Neural cell (in vitro differentiated cells): ENCODE data around the gene STK36. TPM values are rescaled to one million over a fixed set of nuclear protein-coding genes. Genes with fewer than 3 reads are reported as not detected.

Source experiments
- H2AFZ ChIP-seq: fragments of 200-600, 300-800 bp; sonication (generic), shearing (Covaris generic); 2 replicates; pipeline ENCODE4 v1.6.0; 2014; ENCODE audit warnings: low read depth, mild to moderate bottlenecking, antibody characterized with exemption, low read length, moderate library complexity
- H3F3A ChIP-seq: fragments of 200-600 bp; shearing (Covaris generic); 2 replicates; pipeline ENCODE4 v1.6.1; 2016; ENCODE audit warnings: mild to moderate bottlenecking, moderate library complexity, mixed read lengths, antibody characterized with exemption, low read length; ENCODE audit not compliant: insufficient read depth, poor library complexity, severe bottlenecking
- H3K27ac ChIP-seq: fragments of 200-600, 300-800 bp; sonication (generic), shearing (Covaris generic); 2 replicates; pipeline ENCODE4 v1.5.1; 2014; ENCODE audit warnings: mild to moderate bottlenecking, low read length, moderate library complexity
- H3K27me3 ChIP-seq: fragments of 300-800, 200-600 bp; sonication (generic), shearing (Covaris generic); 2 replicates; pipeline ENCODE4 v1.6.0; 2014; ENCODE audit warnings: mild to moderate bottlenecking, low read depth, low read length, moderate library complexity; ENCODE audit not compliant: insufficient read depth
- H3K36me3 ChIP-seq: fragments of 300-800, 200-600 bp; sonication (generic), shearing (Covaris generic); 2 replicates; pipeline ENCODE4 v1.5.1; 2014; ENCODE audit warnings: mild to moderate bottlenecking, antibody characterized with exemption, low read length, moderate library complexity; ENCODE audit not compliant: insufficient read depth
- H3K4me2 ChIP-seq: fragments of 300-800, 200-600 bp; sonication (generic), shearing (Covaris generic); 2 replicates; pipeline ENCODE4 v1.6.0; 2014; ENCODE audit warnings: mild to moderate bottlenecking, low read length
- H3K4me3 ChIP-seq: fragments of 300-800, 200-600 bp; sonication (generic), shearing (Covaris generic); 2 replicates; pipeline ENCODE4 v1.5.1; 2014; ENCODE audit warnings: mild to moderate bottlenecking, low read length, moderate library complexity
- H3K79me2 ChIP-seq: fragments of 200-600 bp; shearing (Covaris generic); replicated peaks from 2 replicates; pipeline ENCODE4 v1.6.0; 2014; ENCODE audit warnings: mild to moderate bottlenecking, low read length, moderate library complexity; ENCODE audit not compliant: insufficient read depth
- H3K9ac ChIP-seq: fragments of 300-800, 200-600 bp; sonication (generic), shearing (Covaris generic); 2 replicates; pipeline ENCODE4 v1.6.1; 2016; ENCODE audit warnings: mild to moderate bottlenecking, low read length, mixed read lengths
- H3K9me2 ChIP-seq: fragments of 200-600 bp; shearing (Covaris generic); 2 replicates; pipeline ENCODE4 v1.6.1; 2016; ENCODE audit warnings: mild to moderate bottlenecking, low read length, mixed read lengths; ENCODE audit not compliant: insufficient read depth
- H3K9me3 ChIP-seq: fragments of 200-600, 300-800 bp; sonication (generic), shearing (Covaris generic); 2 replicates; pipeline ENCODE4 v1.6.1; 2016; ENCODE audit warnings: mild to moderate bottlenecking, mixed run types, low read length, moderate library complexity, mixed read lengths
- H4K20me1 ChIP-seq: fragments of 200-600 bp; shearing (Covaris generic); 2 replicates; pipeline ENCODE4 v1.6.1; 2016; ENCODE audit warnings: mild to moderate bottlenecking, mixed run types; ENCODE audit not compliant: insufficient read depth
- EP300 ChIP-seq: fragments of 450-650 bp; conservative IDR thresholded peaks from 2 replicates; pipeline ENCODE4 v1.6.1; 2014; ENCODE audit warnings: antibody characterized with exemption, mild to moderate bottlenecking, moderate library complexity; ENCODE audit not compliant: poor library complexity, severe bottlenecking
- EZH2 ChIP-seq: fragments of 200-600, 300-800 bp; shearing (Covaris generic), sonication (generic); IDR thresholded peaks from 2 replicates; pipeline ENCODE4 v1.6.1; 2014; ENCODE audit warnings: antibody characterized with exemption, low read length, borderline replicate concordance, mild to moderate bottlenecking; ENCODE audit not compliant: insufficient read depth, poor library complexity, severe bottlenecking
- MXI1 ChIP-seq: fragments of 450-650 bp; conservative IDR thresholded peaks from 2 replicates; pipeline ENCODE4 v1.6.1; 2014; ENCODE audit warnings: antibody characterized with exemption, mild to moderate bottlenecking; ENCODE audit not compliant: poor library complexity, severe bottlenecking
- POLR2AphosphoS5 ChIP-seq: IDR thresholded peaks from 2 replicates; pipeline ENCODE4 v1.6.1; 2012
- RAD21 ChIP-seq: fragments of 450-650 bp; conservative IDR thresholded peaks from 2 replicates; pipeline ENCODE4 v1.6.1; 2014; ENCODE audit warnings: antibody characterized with exemption, mild to moderate bottlenecking, moderate library complexity
- SMC3 ChIP-seq: fragments of 450-650 bp; conservative IDR thresholded peaks from 2 replicates; pipeline ENCODE4 v1.6.1; 2014; ENCODE audit warnings: antibody characterized with exemption, mild to moderate bottlenecking, moderate library complexity; ENCODE audit not compliant: poor library complexity
- TAF1 ChIP-seq: IDR thresholded peaks from 2 replicates; pipeline ENCODE4 v1.6.1; 2012; ENCODE audit warnings: low read depth
- polyA plus RNA-seq: library from polyadenylated mRNA; depleted of rRNA; stranded (reverse); fragments of >200 nt; gene quantifications from 2 replicates; pipeline ENCODE4 v1.2.3, GENCODE V29; 2014
- TF ChIP-seq, protein P1 (sequence below): fragments of 450-650 bp; IDR thresholded peaks from 2 replicates; pipeline ENCODE4 v1.5.1; 2014; ENCODE audit warnings: antibody characterized with exemption, mild to moderate bottlenecking, moderate library complexity; ENCODE audit not compliant: poor library complexity, severe bottlenecking
- TF ChIP-seq, protein P2 (sequence below): IDR thresholded peaks from 2 replicates; pipeline ENCODE4 v1.6.1; 2012; ENCODE audit warnings: borderline replicate concordance

STK36 gene
- polyA plus RNA-seq, 1 donor from 2014 or later: 69.7 TPM

DNA sequence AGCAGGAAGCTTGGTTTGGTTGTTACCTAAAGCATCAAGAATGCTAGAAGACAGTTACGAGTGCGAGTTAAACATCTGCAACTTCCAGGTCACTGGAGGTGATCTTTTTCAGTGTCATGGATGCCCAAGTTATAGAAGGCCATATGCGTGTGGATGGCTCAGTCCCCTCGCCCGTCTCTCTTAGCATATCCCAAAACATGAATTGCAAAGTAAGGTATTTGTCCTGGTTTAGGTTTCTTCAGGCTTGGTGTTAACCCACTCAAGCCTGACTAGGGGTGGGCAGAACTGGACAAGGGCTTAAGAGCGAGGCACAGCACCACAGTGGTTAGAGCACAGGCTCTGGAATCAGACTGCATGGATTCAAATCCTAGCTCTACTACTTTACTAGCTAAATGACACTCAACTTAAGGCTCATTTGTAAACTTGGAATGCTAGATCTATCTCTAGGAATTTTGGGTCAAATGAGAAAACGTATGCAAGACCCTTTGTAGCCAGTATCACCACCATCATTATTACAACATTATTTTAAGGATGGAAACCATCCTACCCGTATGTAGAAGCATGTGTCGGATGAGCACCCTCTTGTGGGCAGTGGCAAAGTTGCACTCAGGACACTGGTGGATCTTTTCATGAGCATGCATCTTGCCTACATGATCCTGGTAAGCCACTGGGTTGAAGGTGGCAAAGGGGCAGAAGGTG is 23.6 kb upstream of the STK36 start:
- no peaks in the 10 kb centered on the region for H4K20me1 ChIP-seq
- H3K4me2 ChIP-seq: no peak overlapping the region
- H3K9me3 ChIP-seq: no peaks in the 10 kb centered on the region
- H3K27ac ChIP-seq: no peak overlapping the region
- H3K9ac ChIP-seq: no peak overlapping the region
- H3F3A ChIP-seq: no peaks in the 10 kb centered on the region
- no peaks in the 10 kb centered on the region for H3K27me3 ChIP-seq
- TF ChIP-seq TAF1 (no peak), EZH2 (no peak), EP300 (no peak), POLR2AphosphoS5 (no peak), SMC3 (peak; percentile 71), MXI1 (peak; percentile 25), RAD21 (peak; percentile 65)
- TF ChIP-seq, protein P1, sequence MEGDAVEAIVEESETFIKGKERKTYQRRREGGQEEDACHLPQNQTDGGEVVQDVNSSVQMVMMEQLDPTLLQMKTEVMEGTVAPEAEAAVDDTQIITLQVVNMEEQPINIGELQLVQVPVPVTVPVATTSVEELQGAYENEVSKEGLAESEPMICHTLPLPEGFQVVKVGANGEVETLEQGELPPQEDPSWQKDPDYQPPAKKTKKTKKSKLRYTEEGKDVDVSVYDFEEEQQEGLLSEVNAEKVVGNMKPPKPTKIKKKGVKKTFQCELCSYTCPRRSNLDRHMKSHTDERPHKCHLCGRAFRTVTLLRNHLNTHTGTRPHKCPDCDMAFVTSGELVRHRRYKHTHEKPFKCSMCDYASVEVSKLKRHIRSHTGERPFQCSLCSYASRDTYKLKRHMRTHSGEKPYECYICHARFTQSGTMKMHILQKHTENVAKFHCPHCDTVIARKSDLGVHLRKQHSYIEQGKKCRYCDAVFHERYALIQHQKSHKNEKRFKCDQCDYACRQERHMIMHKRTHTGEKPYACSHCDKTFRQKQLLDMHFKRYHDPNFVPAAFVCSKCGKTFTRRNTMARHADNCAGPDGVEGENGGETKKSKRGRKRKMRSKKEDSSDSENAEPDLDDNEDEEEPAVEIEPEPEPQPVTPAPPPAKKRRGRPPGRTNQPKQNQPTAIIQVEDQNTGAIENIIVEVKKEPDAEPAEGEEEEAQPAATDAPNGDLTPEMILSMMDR: peak; percentile 74
- TF ChIP-seq, protein P2, sequence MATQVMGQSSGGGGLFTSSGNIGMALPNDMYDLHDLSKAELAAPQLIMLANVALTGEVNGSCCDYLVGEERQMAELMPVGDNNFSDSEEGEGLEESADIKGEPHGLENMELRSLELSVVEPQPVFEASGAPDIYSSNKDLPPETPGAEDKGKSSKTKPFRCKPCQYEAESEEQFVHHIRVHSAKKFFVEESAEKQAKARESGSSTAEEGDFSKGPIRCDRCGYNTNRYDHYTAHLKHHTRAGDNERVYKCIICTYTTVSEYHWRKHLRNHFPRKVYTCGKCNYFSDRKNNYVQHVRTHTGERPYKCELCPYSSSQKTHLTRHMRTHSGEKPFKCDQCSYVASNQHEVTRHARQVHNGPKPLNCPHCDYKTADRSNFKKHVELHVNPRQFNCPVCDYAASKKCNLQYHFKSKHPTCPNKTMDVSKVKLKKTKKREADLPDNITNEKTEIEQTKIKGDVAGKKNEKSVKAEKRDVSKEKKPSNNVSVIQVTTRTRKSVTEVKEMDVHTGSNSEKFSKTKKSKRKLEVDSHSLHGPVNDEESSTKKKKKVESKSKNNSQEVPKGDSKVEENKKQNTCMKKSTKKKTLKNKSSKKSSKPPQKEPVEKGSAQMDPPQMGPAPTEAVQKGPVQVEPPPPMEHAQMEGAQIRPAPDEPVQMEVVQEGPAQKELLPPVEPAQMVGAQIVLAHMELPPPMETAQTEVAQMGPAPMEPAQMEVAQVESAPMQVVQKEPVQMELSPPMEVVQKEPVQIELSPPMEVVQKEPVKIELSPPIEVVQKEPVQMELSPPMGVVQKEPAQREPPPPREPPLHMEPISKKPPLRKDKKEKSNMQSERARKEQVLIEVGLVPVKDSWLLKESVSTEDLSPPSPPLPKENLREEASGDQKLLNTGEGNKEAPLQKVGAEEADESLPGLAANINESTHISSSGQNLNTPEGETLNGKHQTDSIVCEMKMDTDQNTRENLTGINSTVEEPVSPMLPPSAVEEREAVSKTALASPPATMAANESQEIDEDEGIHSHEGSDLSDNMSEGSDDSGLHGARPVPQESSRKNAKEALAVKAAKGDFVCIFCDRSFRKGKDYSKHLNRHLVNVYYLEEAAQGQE: no peak
- H2AFZ ChIP-seq: no peak overlapping the region
- no peaks in the 10 kb centered on the region for H3K9me2 ChIP-seq
- H3K79me2 ChIP-seq: no peaks in the 10 kb centered on the region
- H3K36me3 ChIP-seq: peaks cover 15% of the 10 kb centered on the region
- H3K4me3 ChIP-seq: no peak overlapping the region

DNA sequence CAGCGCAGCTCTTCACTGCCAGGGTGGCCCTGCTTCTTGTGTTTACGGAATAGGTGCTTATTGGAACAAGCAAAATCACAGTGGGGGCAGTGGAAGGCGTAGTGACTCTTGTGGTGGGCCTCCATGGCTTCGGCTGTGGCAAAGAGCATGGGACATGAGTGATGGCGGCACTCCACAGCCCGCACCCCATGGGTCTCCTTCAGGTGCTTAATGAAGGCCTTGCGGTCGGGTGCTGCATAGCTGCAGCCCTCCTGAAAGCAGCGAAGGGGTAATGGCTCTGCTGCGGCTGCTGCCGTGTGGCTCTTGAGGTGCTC is 23.1 kb upstream of the STK36 start:
- H3K79me2 ChIP-seq: no peaks in the 10 kb centered on the region
- no peak overlapping the region for H3K4me2 ChIP-seq
- no peaks in the 10 kb centered on the region for H3K9me3 ChIP-seq
- no peaks in the 10 kb centered on the region for H3K27me3 ChIP-seq
- H3K27ac ChIP-seq: no peak overlapping the region
- no peaks in the 10 kb centered on the region for H4K20me1 ChIP-seq
- no peak overlapping the region for H3K4me3 ChIP-seq
- no peak overlapping the region for H3K9ac ChIP-seq
- no peaks in the 10 kb centered on the region for H3F3A ChIP-seq
- H2AFZ ChIP-seq: no peak overlapping the region
- peaks cover 15% of the 10 kb centered on the region for H3K36me3 ChIP-seq
- no peaks in the 10 kb centered on the region for H3K9me2 ChIP-seq
- TF ChIP-seq SMC3 (no peak), POLR2AphosphoS5 (no peak), EP300 (no peak), MXI1 (no peak), TAF1 (no peak), EZH2 (no peak), RAD21 (no peak)
- TF ChIP-seq, protein P2: no peak
- TF ChIP-seq, protein P1: no peak
